Fibroblast of upper back skin (primary cell): Measurements from ENCODE around the gene CILP2.
A peak's percentile ranks its signal among the peaks of the same experiment; 100 is the strongest.

Experiments used
- DNase-seq: peaks from one replicate; pipeline ENCODE4 v3.0.0-alpha.2; 2013

Gene CILP2

DNA sequence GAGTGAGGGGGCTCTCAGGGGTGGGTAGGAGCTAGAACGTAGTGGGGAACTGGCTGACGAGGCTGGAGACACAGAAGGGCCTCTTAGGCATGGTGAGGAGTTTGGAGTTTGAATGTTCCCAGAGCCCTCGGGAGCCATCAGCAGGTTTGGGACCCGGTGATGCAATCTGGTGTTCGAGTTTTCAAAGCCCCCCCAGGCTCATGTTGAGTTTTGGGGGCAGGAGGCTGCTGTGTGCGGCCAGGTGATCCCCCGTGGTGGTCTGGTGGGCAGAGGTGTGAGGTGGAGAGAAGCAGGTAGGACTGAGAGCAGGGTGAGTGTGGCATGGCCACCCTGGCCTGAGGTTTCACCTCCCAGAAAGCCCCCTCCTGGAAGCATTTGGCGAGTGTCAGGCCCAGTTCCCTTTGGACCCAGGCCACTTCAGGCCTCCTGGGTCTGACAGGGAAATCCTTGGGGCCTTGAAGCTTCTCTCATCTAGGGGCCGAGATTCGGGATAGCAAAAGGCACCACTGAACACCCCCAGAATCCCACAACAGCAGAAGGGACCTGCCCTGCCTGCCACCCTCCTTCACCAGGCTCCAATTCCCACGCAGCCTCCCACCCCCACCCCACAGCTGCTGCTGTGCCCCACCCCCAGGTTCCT lies 8.2 kb upstream of the CILP2 start:
- DNase-seq, result no peak

DNA sequence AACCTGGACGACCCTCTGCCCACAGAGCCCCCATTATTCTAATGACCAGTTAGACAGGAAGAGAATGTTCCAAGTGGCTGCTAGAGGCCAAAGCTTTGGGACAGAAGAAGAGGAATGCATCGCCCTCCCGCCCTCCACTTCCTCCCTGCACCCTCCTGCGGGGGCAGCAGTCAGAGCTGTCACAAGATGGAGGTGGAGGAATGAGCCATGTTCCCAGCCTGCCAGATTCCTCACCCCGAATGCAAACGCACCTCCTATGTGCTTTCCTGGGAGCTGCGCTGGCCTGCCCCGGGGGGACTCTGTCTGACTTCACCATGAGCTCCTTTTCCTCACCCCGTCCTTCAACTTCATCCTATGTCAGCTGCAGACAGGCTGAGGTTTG lies 7.7 kb upstream of the CILP2 start:
- DNase-seq, result no peak

DNA sequence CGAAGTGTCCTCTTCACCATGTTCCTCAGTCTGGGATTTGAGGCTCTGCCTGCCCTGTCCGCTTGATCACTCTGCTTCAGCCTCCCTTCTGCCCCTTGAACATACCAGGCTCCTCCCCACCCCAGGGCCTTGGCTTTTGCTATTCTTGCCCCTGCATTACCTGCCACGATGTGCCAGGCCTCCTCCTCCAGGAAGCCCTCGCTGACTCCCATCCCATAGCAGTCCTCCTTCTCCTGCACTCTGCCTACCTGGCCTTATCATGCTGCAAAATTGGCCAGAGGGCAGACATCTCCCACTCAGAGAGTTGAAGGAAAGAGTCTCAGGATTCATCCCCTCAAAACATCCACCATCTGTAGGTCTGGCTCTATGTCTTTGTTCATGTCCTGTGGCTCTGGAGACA lies 7.2 kb upstream of the CILP2 start:
- no peak for DNase-seq

DNA sequence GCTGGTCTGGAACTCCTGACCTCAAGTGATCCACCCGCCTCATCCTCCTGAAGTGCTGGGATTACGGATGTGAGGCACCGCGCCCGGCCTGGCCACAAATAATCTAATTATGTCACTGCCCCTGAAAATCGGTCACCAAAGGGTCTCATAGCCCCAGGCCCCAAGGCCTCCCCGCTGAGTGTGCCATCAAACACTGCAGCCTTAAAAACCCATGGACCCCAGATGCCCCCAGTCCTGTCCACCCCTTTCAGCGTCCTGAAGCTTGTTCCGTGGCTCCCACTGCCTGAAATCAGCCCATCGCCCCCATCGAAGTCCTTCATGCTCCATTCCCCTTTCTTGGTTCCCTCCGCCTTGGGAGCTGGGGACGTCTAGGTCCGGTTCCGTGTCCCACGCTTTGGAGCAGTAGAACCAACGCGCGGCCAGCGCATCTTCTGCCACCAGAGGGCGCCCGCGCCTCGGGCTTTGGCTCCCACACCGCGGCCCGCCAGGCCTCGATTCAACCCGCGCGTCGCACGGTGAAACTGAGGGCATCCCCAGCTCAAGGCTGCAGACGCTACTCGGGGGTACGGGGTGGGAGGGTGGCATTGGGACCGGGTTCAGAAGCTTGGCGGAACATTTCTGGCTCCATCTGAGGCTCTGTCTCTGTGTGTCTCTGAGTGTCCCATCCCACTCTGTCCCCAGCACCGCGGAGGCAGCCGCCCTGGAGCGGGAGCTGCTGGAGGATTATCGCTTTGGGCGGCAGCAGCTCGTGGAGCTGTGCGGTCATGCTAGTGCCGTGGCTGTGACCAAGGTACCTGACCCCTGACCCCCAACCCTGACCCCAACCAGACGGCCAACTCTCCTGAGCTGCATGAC lies 5.9 kb upstream of the CILP2 start:
- DNase-seq, result peak; percentile 58

DNA sequence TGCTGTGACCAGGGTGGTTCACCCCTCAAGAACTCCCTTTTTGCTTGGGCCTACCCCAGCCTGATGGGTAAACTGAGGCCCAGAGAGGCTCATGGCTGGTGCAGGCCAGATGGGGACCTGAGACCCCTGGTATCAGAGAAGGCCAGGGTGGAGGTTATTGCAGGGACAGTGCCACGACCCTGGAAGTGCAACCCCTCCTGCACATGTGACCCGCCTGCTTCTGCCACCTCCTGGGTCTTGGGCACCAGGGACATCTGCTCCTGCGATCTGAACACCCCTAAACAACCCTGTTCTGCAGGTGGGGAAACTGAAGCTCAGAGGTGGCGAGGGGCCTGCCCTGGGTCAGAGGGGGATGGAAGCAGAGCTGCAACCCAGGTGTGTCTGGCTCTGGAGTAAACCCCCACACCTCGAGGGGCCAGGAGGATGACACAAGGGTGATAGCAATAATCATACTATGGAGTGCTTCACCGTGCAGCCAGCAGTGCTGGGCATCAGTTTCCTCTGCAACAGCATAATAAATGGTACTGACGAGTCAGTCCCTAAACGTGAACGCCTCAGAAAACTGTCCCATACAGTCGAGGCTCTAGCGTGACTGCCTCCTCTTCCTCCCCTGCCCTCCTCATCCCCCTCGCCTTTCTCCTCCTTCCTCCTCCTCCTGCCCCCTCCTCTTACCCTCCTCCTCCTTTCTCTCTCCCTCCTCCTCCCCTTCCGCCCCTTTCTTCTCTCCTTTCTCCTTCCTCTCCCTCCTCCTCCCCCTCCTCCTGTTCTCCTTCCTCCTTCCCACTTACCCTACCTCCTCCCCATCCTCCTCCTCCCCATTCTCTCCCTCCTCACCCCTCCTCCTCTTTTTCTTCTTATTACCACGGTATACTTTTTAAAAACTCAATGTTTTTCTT lies 5.0 kb upstream of the CILP2 start:
- no peak for DNase-seq

DNA sequence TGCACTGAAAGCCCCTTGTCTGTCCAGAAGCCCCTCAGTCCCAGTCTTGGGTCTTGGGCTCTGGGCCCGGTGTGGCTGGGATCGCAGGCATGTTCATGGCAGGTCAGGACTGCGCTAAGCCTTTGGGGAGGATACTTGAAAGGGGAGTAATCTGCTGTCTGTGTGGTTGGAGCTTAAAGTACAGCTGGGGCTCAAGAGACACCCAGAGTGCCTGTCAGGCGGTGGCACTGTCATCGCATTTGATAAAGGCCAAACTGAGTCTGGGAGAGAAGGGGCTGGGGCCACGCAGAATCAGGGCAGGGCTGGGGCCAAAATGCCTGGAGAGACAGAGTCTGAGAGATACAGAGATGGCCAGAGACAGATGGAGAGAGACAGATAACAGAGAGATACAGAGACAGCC lies 4.2 kb upstream of the CILP2 start:
- DNase-seq, result no peak

DNA sequence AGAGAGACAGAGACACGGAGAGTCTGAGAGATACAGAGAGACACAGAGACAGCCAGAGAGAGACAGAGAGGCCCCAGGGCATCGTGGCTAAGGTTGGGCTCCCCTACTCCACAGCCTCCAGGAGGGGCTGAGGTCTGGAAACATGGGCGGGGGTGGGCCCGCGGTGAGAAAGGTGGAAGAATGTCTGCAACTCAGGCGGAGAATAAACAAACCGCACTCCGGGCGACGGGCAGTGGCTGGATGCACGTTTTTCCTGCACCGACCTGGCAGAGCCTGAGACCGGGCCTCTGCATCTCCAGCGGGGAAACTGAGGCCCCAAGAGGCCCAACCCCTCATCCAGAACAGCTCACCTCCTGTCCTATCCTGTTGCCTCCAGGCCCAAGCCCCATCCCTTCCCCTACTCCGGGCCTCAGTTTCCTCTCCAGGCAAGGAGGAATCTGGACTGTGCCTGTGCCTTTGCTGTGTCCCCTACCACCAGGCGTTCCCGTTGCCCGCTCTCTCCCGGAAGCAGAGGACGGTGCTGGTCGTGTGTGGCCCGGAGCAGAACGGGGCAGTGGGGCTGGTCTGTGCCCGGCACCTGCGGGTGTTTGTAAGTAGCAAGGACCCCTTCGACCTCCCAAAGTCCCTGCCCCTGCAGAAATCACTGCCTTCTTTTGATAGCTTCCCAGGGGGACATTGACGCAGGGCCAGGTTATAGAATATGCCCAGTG lies 3.4 kb upstream of the CILP2 start:
- no peak for DNase-seq

DNA sequence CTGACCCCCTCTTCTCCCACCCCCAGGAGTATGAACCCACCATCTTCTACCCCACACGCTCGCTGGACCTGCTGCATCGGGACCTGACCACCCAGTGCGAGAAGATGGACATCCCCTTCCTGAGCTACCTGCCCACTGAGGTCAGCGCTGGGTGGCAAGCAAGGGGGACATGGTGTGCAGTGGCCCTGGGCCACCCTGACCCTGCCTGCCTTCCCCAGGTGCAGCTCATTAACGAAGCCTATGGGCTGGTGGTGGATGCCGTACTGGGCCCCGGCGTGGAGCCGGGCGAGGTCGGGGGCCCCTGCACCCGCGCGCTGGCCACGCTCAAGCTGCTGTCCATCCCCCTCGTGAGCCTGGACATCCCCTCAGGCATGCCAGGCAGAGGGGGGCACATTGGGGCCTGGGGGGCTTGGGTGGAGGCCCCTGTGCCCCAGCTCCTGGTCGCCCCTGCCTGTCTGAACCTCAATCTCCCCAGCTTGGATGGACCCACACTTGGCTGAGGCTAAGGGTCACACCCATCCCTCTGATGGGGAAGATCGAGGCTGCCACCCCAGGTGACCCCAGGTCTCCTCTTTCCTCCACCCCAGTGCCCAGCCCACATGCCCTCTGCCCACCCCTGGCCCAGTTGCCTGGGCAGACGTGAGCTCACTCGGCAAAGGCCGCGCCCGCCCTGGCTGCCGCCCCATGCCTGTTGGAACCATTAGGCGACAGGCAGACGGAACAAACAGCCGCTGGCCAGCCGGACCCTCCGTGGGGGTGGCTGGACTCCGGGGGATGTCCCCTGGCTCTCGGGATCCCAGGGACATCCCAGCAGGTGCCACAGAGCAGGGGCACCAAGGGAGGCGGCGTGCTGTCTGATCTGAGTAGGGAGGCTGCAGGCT lies 2.5 kb upstream of the CILP2 start:
- no peak for DNase-seq

DNA sequence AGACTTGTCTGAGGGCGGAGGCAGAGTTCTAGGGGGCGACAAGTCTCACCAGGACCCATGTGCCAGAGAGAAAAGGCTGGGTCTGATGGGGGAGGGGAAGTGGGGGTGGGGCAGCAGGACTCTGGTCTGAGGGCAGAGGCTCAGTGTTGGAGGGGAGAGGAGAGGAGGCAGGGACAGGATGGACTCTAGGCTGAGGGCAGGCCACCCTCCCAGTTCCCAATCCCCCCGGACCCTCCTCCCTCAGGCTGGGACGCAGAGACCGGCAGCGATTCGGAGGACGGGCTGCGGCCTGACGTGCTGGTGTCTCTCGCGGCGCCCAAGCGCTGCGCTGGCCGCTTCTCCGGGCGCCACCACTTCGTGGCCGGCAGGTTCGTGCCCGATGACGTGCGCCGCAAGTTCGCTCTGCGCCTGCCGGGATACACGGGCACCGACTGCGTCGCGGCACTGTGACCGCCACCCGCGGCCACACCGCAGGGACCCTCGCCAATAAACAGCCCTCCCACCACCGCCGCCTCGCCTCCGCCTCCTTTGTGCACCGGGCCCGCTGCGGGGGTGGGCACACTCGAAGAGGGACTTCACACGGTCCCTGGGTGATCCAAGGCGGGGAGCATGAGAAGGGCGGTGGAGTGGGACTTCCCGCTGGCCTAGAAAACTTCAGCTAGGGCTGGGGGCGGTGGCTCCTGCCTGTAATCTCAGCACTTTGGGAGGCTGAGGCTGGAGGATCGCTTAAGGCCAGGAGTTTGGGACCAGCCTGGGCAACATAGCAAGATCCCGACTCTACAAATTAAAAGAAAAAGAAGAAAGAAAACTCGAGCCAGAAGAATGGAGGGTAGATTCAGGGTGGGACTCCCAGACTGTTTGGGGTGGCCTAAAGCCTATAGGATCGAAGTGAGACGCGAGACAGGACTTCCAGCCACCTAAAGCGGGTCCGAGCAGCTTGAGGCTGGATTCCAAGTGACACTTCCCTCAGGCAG lies 703 bp upstream of the CILP2 start:
- DNase-seq, result no peak

DNA sequence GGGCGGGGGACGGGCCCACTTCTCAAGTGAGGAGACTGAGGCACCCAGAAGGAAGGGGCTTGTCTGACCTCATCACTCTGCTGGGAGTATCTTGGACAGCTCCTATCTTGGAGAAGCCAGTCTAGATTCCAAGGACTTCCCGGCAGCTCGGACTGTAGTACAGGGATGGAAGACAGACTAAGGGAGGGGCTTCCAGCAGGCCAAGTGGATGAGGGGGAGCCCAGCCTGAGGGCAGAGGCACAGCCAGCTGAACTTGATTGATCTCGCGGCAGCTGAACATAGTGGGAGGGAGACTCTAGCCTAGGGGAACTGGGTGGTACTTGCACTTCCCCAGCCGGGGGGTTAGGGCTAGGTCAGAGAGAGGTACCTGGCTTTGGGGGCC lies 711 bp downstream of the CILP2 start:
- DNase-seq, result no peak

DNA sequence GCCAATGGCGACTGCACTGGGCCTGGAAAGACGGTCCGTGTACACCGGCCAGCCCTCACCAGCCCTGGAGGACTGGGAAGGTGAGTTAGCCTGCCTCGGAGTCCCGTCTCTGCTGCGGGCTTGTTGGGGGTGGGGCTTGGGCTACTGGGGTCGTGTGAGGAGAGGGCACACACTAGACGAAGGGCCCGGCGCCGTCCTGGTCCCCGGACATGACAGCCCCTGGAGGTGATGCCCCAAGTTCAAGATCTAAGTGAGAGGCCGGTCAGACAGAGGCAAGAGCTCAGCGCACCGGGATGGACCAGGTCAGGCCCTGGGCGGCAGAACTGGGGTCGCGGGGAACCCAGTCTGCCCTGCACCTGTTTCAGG lies 1.6 kb downstream of the CILP2 start:
- no peak for DNase-seq

DNA sequence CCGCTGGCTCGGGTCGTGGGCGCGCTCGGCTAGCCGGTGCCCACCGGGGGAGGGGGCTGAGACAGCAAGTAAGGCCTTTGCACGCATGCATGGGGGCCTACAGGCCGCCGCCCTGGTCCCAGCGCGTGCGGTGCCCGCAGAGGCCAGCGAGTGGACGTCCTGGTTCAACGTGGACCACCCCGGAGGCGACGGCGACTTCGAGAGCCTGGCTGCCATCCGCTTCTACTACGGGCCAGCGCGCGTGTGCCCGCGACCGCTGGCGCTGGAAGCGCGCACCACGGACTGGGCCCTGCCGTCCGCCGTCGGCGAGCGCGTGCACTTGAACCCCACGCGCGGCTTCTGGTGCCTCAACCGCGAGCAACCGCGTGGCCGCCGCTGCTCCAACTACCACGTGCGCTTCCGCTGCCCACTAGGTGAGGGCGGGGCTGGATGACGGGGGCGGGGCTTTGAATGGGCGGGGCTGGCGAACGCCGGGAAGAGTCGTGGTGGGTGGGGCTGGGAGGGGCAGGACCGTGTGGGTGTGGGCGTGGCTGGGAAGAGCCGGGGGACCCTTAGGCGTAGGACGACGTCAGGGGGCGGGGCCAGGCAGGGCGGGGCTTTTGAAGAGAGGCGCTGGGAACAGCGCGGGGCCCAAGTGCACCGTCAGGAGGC lies 2.1 kb downstream of the CILP2 start:
- DNase-seq, result peak; percentile 57

DNA sequence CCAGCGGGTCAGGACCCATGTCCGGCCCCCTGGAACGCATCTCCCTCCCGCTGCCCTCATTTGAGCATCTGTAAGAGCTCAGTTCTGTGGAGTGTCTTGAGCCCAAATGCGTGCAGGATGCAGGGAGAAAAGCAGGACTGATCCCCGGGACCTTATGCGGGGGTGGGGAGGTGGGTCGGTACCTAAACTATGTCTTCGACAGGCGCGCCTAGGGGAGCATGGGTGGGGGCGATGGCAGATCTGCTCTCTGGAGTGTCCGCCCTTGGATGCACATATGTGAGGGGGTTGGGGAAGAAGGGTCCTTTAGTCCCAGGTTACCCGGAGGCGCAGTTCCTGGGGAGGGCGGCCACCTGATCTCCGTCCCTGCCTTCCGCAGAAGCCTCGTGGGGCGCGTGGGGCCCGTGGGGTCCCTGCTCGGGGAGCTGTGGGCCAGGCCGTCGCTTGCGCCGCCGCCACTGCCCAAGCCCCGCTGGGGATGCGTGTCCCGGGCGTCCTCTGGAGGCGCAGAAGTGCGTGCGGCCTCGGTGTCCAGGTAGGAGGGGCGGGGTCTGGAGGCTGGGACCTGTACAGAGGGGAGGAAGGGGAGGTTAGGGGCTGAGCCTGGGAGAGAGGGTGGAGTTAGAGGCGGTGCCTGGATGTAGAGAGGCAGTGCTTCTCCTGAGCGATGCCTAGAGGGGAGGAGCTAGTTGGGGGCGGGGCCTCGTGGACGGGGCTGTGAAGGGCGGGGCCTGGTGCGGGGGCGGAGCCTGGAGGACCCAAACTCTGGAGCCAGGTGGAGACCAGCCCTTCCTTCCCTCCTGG lies 2.9 kb downstream of the CILP2 start:
- DNase-seq, result peak; percentile 33

DNA sequence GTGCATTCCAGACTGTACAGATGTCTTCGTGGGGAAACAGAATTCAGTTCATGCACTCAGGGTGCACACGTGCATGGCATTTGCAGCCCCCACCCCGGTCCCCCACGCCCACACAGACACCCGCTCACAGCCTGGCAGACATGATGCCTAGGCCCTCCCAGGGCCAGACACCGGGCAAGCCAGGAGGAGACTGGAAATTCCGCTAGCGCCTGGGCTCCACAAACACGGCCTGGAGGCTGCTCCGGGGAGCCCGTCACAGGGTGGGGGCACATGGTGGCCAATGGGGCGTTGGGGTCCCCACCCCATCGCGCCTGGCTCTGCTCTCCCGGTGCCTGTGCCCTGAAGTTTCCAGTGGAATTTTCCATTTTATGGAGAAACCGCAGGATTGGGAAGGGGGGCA lies 3.6 kb downstream of the CILP2 start:
- DNase-seq, result no peak

DNA sequence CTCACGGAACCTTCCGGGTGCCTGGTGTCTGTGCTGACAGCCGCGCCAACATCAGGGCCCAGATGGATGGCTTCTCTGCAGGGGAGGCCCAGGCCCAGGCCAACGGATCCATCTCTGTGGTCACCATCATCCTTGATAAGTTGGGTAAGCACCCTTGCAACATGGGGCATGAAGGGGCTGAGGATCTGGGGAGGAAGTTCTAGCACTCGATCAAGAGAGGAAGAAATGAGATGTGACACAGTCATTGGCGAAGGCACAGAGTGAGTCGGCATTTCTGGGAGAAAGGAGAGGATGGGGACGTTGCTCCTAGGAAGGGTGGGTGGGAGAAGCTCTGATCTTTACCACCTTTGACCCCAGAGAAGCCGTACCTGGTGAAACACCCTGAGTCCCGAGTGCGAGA lies 4.4 kb downstream of the CILP2 start:
- no peak for DNase-seq

DNA sequence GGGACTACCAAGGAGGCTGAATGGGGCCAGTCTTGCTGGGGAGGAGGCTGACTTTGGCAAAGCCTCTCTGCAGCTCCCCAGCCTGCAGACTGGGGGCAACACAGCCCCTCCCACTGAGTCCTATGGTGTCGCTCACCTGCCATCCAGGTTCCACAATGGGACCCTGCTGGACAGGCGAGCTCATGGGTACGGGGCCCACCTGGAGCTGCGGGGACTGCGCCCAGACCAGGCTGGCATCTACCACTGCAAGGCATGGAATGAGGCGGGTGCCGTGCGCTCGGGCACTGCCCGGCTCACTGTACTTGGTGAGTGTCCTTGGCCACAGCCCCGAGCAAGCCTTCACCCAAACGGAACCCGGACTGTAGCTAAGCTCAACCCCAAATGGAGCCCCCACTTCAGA lies 5.0 kb downstream of the CILP2 start:
- DNase-seq, result no peak

DNA sequence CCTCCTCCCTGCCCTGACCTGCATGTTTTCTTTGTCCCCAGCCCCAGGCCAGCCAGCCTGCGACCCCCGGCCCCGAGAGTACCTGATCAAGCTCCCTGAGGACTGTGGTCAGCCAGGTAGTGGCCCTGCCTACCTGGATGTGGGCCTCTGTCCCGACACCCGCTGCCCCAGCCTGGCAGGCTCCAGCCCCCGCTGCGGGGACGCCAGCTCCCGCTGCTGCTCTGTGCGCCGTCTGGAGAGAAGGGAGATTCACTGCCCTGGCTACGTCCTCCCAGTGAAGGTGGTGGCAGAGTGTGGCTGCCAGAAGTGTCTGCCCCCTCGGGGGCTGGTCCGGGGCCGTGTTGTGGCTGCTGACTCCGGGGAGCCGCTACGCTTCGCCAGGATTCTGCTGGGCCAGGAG lies 5.6 kb downstream of the CILP2 start:
- DNase-seq, result no peak

DNA sequence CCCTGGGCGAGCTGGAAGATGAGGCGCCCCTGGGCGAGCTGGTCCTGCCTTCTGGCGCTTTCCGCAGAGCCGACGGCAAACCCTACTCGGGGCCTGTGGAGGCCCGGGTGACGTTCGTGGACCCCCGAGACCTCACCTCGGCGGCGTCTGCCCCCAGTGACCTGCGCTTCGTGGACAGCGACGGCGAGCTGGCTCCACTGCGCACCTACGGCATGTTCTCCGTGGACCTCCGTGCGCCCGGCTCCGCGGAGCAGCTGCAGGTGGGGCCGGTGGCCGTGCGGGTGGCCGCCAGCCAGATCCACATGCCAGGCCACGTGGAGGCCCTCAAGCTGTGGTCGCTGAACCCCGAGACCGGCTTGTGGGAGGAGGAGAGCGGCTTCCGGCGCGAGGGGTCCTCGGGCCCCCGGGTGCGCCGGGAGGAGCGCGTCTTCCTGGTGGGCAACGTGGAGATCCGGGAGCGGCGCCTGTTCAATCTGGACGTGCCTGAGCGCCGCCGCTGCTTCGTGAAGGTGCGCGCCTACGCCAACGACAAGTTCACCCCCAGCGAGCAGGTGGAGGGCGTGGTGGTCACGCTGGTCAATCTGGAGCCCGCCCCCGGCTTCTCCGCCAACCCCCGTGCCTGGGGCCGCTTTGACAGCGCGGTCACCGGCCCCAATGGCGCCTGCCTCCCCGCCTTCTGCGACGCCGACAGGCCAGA lies 6.3 kb downstream of the CILP2 start:
- no peak for DNase-seq
